ENCODE data around the gene ASB18.
"Not testable (repeated sequence)": the region's sequence is repeated elsewhere in the genome, so short reads cannot be mapped to it uniquely, and the experiment has no call there.

ASB18 gene

DNA sequence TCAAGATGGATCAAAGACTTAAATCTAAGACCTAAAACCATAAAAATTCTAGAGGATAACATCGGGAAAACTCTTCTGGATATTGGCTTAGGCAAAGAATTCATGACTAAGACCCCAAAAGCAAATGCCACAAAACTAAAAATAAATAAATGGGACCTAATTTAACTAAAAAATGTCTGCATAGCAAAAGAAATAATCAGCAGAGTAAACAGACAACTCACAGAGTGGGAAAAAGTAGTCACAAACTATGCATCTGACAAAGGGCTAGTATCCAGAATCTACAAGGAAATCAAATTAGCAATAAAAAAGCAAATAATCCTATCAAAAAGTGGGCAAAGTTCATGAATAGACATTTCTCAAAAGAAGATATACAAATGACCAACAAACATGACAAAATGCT, 18.2 kb upstream of the ASB18 start:
- Mint-ChIP-seq H3K4me3 (no peak overlapping the region), H3K36me3 (ENCODE audit: low read depth) (no peaks in the 10 kb centered on the region), H3K27ac (no peak overlapping the region), H3K9me3 (peaks cover 20% of the 10 kb centered on the region), H3K4me1 (no peaks in the 10 kb centered on the region), H3K27me3 (ENCODE audit: low read depth) (no peaks in the 10 kb centered on the region)
- TF ChIP-seq, protein P1, sequence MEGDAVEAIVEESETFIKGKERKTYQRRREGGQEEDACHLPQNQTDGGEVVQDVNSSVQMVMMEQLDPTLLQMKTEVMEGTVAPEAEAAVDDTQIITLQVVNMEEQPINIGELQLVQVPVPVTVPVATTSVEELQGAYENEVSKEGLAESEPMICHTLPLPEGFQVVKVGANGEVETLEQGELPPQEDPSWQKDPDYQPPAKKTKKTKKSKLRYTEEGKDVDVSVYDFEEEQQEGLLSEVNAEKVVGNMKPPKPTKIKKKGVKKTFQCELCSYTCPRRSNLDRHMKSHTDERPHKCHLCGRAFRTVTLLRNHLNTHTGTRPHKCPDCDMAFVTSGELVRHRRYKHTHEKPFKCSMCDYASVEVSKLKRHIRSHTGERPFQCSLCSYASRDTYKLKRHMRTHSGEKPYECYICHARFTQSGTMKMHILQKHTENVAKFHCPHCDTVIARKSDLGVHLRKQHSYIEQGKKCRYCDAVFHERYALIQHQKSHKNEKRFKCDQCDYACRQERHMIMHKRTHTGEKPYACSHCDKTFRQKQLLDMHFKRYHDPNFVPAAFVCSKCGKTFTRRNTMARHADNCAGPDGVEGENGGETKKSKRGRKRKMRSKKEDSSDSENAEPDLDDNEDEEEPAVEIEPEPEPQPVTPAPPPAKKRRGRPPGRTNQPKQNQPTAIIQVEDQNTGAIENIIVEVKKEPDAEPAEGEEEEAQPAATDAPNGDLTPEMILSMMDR (IDR thresholded peaks at IDR 0.05; ENCODE audit: unreplicated experiment in 3 of 3), result no peak

DNA sequence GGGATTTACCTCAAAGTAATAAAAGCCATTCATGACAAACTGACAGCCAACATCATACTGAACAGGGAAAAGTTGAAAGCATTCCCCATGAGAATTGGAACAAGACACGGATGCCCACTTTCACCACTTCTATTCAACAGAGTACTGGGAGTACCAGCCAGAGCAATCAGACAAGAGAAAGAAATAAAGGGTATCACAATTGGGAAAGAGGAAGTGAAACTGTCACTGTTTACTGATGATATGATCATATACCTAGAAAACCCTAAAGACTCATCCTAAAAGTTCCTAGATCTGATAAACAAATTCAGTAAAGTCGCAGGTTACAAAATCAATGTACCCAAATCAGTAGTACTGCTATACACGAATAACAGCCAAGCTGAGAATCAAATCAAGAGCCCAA, 17.2 kb upstream of the ASB18 start:
- Mint-ChIP-seq H3K36me3 (ENCODE audit: low read depth) (no peaks in the 10 kb centered on the region), H3K9me3 (peaks cover 28% of the 10 kb centered on the region), H3K27ac (no peak overlapping the region), H3K4me1 (no peaks in the 10 kb centered on the region), H3K27me3 (ENCODE audit: low read depth) (no peaks in the 10 kb centered on the region), H3K4me3 (no peak overlapping the region)
- TF ChIP-seq, protein P1 (IDR thresholded peaks at IDR 0.05; ENCODE audit: unreplicated experiment in 3 of 3), result no peak

DNA sequence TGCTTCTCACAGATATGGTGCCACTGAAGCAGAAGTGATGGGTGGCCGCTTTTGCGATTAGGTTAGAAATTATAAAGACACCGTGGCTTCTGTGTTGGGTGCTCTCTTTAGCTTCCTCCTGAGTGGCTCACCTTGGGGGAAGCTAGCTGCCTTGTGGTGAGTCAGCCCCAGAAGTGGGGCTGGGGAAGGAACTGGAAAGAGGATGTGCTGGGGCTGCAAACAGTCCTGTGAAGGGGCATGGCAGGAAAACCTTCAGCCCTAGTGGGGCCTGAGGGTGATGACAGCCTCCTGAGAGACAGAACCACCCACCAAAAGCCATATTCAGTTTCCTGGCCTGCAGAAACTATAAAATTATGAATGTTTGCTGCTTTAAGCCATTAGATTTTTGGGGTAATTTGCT, 8.9 kb upstream of the ASB18 start:
- H3K27me3 Mint-ChIP-seq (ENCODE audit: low read depth), result no peaks in the 10 kb centered on the region
- TF ChIP-seq, protein P1 (IDR thresholded peaks at IDR 0.05; ENCODE audit: unreplicated experiment in 3 of 3), result no peak
- H3K9me3 Mint-ChIP-seq, result peaks cover 46% of the 10 kb centered on the region
- no peaks in the 10 kb centered on the region for H3K4me1 Mint-ChIP-seq
- no peak overlapping the region for H3K27ac Mint-ChIP-seq
- no peak overlapping the region for H3K4me3 Mint-ChIP-seq
- no peaks in the 10 kb centered on the region for H3K36me3 Mint-ChIP-seq (ENCODE audit: low read depth)

DNA sequence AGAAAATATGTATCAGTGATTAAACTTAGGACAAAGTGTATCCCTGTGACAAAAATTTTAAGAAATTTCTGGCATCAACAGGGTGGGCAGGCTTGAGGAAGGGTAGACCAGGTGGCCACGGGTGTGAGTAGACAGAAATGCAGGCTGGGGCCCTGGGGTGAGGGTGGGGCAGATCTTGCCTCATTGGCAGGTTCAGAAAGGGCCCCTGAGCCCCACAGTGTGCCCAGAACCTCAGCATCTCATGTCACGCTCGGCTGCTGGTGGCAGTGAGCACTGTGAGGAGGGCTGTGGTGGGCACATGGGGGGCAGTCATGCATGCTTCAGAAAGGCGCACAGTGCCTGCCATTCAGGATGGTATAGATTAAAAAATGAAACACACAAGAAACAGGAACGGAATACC, 7.6 kb upstream of the ASB18 start:
- Mint-ChIP-seq H3K27me3 (ENCODE audit: low read depth) (peaks cover under 1% of the 10 kb centered on the region), H3K9me3 (peaks cover 43% of the 10 kb centered on the region), H3K36me3 (ENCODE audit: low read depth) (no peaks in the 10 kb centered on the region), H3K4me1 (no peaks in the 10 kb centered on the region), H3K4me3 (no peak overlapping the region), H3K27ac (no peak overlapping the region)
- TF ChIP-seq, protein P1 (IDR thresholded peaks at IDR 0.05; ENCODE audit: unreplicated experiment in 3 of 3), result no peak

DNA sequence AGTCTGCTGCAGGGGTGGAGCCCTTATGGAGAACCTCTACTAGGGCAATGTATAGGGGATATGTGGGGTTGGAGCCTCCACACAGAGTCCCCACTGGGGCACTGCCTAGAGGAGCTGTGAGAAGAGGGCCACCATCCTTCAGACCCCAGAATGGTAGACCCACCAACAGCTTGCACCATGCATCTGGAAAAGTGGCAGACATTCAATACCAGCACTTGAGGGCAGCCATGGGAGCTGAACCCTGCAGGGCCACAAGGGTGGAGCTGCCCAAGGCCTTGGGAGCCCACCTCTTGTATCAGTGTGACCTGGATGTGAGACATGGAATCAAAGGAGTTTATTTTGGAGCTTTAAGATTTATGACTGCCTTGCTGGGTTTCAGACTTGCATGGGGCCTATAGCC, 5.7 kb upstream of the ASB18 start:
- not testable (repeated sequence) for H3K27ac Mint-ChIP-seq; H3K36me3 Mint-ChIP-seq (ENCODE audit: low read depth); H3K27me3 Mint-ChIP-seq (ENCODE audit: low read depth); H3K4me3 Mint-ChIP-seq
- peaks cover 16% of the 10 kb centered on the region for H3K4me1 Mint-ChIP-seq
- H3K9me3 Mint-ChIP-seq, result peaks cover 42% of the 10 kb centered on the region

DNA sequence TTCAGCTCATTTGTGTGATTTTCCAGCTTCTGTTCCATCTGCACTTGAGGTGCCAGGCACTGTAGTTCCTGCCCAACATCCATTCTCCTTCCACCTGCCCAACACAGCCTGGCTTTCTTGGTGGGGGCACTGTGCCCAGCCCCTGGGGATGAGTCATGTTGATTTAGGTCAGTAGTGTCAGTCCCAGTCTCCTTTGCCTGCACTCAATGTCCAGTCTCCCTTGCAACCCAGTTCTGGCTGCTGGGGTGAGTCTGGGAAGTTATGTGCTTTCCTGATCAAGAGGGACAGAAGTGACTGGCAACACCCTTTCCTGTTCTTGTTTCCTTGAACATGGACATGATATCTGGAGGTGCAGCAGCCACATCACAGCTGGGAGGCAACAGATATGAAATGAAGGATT, 1.5 kb upstream of the ASB18 start:
- Mint-ChIP-seq H3K9me3 (peaks cover 22% of the 10 kb centered on the region), H3K4me1 (peaks cover 27% of the 10 kb centered on the region), H3K27me3 (ENCODE audit: low read depth) (peaks cover 13% of the 10 kb centered on the region), H3K4me3 (no peak overlapping the region), H3K36me3 (ENCODE audit: low read depth) (no peaks in the 10 kb centered on the region), H3K27ac (no peak overlapping the region)
- TF ChIP-seq, protein P1 (IDR thresholded peaks at IDR 0.05; ENCODE audit: unreplicated experiment in 3 of 3), result no peak

All from nephron (organoid).